Progenitor cell of endocrine pancreas (in vitro differentiated cells): ENCODE data around the gene LRRC26. TPM values are rescaled to one million over a fixed set of nuclear protein-coding genes. Genes with fewer than 3 reads are reported as not detected.

Source experiments
- DNase-seq: peaks from one replicate; pipeline ENCODE4 v3.0.0; 2021; ENCODE audit warnings: low spot score; ENCODE audit not compliant: unreplicated experiment
- H3K27ac Mint-ChIP-seq: 2 replicates; pipeline ENCODE4 v1.8.0; 2021; ENCODE audit warnings: mild to moderate bottlenecking, moderate library complexity, mixed read lengths
- H3K27me3 Mint-ChIP-seq: 2 replicates; pipeline ENCODE4 v1.8.0; 2021; ENCODE audit warnings: mixed read lengths
- H3K36me3 Mint-ChIP-seq: 2 replicates; pipeline ENCODE4 v1.8.0; 2022; ENCODE audit warnings: mixed read lengths; ENCODE audit not compliant: insufficient read depth
- H3K4me1 Mint-ChIP-seq: 2 replicates; pipeline ENCODE4 v1.8.0; 2021; ENCODE audit warnings: low read depth, mixed read lengths
- H3K4me3 Mint-ChIP-seq: 2 replicates; pipeline ENCODE4 v1.8.0; 2021; ENCODE audit warnings: low read depth, mild to moderate bottlenecking, moderate library complexity, mixed read lengths
- H3K9me3 Mint-ChIP-seq: 2 replicates; pipeline ENCODE4 v1.8.0; 2021; ENCODE audit warnings: low read depth, mixed read lengths
- total RNA-seq: library from RNA; stranded (reverse); gene quantifications from 2 replicates; pipeline ENCODE4 v1.2.1, GENCODE V29; 2021
- TF ChIP-seq, protein P1 (sequence below): fragments of 200-600 bp; sonication (generic); IDR thresholded peaks from one replicate; pipeline ENCODE4 v1.5.0; 2021; ENCODE audit warnings: antibody characterized with exemption, mild to moderate bottlenecking; ENCODE audit not compliant: unreplicated experiment

The LRRC26 gene
- total RNA-seq, 1 donor from 2014 or later: 0.89 TPM

DNA sequence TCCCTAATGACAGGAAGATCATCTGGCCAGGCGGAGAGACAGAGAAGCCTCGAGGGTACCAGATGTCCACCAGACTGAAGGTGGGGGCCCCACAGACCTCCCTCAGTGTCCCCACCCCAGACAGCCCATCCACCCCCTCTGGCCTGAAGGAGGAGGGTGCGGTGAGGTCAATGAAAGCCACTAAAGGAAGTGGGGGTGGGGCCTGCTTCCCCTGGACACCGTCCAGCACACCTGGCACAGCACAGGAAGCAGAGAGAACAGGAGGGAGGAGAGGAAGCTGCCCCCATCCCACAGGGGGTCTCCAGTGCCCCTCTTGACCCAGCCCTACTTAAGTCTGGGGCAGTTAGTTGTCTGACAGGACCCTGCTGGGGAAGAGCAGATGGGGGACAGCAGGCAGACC lies 11.2 kb downstream of the LRRC26 start:
- TF ChIP-seq, protein P1, sequence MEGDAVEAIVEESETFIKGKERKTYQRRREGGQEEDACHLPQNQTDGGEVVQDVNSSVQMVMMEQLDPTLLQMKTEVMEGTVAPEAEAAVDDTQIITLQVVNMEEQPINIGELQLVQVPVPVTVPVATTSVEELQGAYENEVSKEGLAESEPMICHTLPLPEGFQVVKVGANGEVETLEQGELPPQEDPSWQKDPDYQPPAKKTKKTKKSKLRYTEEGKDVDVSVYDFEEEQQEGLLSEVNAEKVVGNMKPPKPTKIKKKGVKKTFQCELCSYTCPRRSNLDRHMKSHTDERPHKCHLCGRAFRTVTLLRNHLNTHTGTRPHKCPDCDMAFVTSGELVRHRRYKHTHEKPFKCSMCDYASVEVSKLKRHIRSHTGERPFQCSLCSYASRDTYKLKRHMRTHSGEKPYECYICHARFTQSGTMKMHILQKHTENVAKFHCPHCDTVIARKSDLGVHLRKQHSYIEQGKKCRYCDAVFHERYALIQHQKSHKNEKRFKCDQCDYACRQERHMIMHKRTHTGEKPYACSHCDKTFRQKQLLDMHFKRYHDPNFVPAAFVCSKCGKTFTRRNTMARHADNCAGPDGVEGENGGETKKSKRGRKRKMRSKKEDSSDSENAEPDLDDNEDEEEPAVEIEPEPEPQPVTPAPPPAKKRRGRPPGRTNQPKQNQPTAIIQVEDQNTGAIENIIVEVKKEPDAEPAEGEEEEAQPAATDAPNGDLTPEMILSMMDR: no peak
- no peak overlapping the region for H3K4me3 Mint-ChIP-seq
- no peaks in the 10 kb centered on the region for H3K4me1 Mint-ChIP-seq
- no peaks in the 10 kb centered on the region for H3K9me3 Mint-ChIP-seq
- H3K27me3 Mint-ChIP-seq: peaks cover 60% of the 10 kb centered on the region
- DNase-seq: no peak
- no peak overlapping the region for H3K27ac Mint-ChIP-seq
- no peaks in the 10 kb centered on the region for H3K36me3 Mint-ChIP-seq

GRCh38 chr9:137157618-137158415 lies 12.0 kb downstream of the LRRC26 start:
- Mint-ChIP-seq H3K27ac (no peak overlapping the region), H3K36me3 (no peaks in the 10 kb centered on the region), H3K4me3 (no peak overlapping the region), H3K9me3 (no peaks in the 10 kb centered on the region), H3K27me3 (peaks cover 53% of the 10 kb centered on the region), H3K4me1 (no peaks in the 10 kb centered on the region)
- TF ChIP-seq, protein P1: no peak
- no peak for DNase-seq

- Mint-ChIP-seq H3K9me3 (no peaks in the 10 kb centered on the region), H3K27me3 (peaks cover 49% of the 10 kb centered on the region), H3K27ac (no peak overlapping the region), H3K4me1 (no peaks in the 10 kb centered on the region), H3K36me3 (no peaks in the 10 kb centered on the region), H3K4me3 (no peak overlapping the region)
- no peak for DNase-seq
- TF ChIP-seq, protein P1: no peak
These were observed 13.1 kb downstream of the LRRC26 start for GRCh38 chr9:137156567-137157375.

GRCh38 chr9:137152844-137153405 lies 16.9 kb downstream of the LRRC26 start:
- peaks cover 39% of the 10 kb centered on the region for H3K27me3 Mint-ChIP-seq
- H3K4me1 Mint-ChIP-seq: no peaks in the 10 kb centered on the region
- no peak overlapping the region for H3K4me3 Mint-ChIP-seq
- H3K9me3 Mint-ChIP-seq: no peaks in the 10 kb centered on the region
- no peak for DNase-seq
- TF ChIP-seq, protein P1: no peak
- no peak overlapping the region for H3K27ac Mint-ChIP-seq
- H3K36me3 Mint-ChIP-seq: no peaks in the 10 kb centered on the region

DNA sequence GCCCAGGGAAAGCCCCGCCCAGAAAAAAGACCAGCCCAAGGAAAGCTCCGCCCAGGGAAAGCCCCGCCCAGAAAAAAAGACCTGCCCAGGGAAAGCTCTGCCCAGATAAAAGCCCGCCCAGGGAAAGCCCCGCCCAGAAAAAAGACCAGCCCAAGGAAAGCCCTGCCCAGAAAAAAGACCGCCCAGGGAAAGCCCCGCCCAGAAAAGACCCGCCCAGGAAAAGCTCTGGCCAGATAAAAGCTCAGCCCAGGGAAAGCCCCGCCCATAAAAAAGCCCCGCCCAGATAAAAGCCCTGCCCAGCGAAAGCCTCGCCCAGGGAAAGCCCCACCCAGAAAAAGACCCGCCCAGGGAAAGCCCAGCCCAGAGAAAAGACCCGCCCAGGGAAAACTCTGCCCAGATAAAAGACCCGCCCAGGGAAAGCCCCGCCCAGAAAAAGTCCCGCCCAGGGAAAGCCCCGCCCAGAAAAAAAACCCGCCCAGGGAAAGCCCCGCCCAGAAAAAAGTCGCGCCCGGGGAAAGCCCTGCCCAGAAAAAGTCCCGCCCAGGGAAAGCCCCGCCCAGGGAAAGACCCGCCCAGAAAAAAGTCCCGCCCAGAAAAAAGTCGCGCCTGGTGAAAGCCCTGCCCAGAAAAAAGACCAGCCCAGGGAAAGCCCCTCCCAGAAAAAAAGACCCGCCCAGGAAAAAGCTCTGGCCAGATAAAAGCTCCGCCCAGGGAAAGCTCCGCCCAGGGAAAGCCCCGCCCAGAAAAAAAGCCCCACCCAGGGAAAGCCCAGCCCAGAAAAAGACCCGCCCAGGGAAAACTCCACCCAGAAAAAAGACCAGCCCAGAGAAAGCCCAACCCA lies 19.0 kb downstream of the LRRC26 start:
- no peak overlapping the region for H3K27ac Mint-ChIP-seq
- no peak overlapping the region for H3K4me3 Mint-ChIP-seq
- H3K36me3 Mint-ChIP-seq: no peaks in the 10 kb centered on the region
- DNase-seq: no peak
- no peaks in the 10 kb centered on the region for H3K9me3 Mint-ChIP-seq
- H3K27me3 Mint-ChIP-seq: peaks cover 36% of the 10 kb centered on the region
- H3K4me1 Mint-ChIP-seq: no peaks in the 10 kb centered on the region
- TF ChIP-seq, protein P1: no peak
